H9 (cell line): ENCODE data around the gene ITGBL1. TPM values are rescaled to one million over a fixed set of nuclear protein-coding genes. Genes with fewer than 3 reads are reported as not detected.

Experiments used
- DNase-seq: peaks from one replicate; pipeline ENCODE4 v3.0.0-alpha.2; 2017
- H2AFZ ChIP-seq: one replicate; pipeline ENCODE4 v1.6.1; 2013; ENCODE audit warnings: mild to moderate bottlenecking, low read length, control low read depth, moderate library complexity
- H2AK5ac ChIP-seq: 2 replicates; pipeline ENCODE4 v1.6.1; 2013; ENCODE audit warnings: low read length, control low read depth, mixed read lengths; ENCODE audit not compliant: insufficient read length
- H2BK120ac ChIP-seq: one replicate; pipeline ENCODE4 v1.6.1; 2013; ENCODE audit warnings: low read depth, mild to moderate bottlenecking, low read length, control low read depth, inconsistent platforms; ENCODE audit not compliant: poor library complexity, severe bottlenecking
- H2BK12ac ChIP-seq: 2 replicates; pipeline ENCODE4 v1.6.1; 2013; ENCODE audit warnings: low read length, control low read depth, mixed read lengths, low read depth; ENCODE audit not compliant: insufficient read length
- H2BK15ac ChIP-seq: 2 replicates; pipeline ENCODE4 v1.6.1; 2013; ENCODE audit warnings: low read depth, low read length, control low read depth
- H2BK20ac ChIP-seq: one replicate; pipeline ENCODE4 v1.6.1; 2013; ENCODE audit warnings: low read depth, mild to moderate bottlenecking, low read length, control low read depth, inconsistent platforms; ENCODE audit not compliant: poor library complexity, severe bottlenecking
- H2BK5ac ChIP-seq: 2 replicates; pipeline ENCODE4 v1.6.1; 2013; ENCODE audit warnings: low read length, control low read depth, mixed read lengths; ENCODE audit not compliant: insufficient read length
- H3K14ac ChIP-seq: 2 replicates; pipeline ENCODE4 v1.6.1; 2013; ENCODE audit warnings: low read length, control low read depth; ENCODE audit not compliant: insufficient read depth
- H3K18ac ChIP-seq: 2 replicates; pipeline ENCODE4 v1.6.1; 2013; ENCODE audit warnings: low read depth, mild to moderate bottlenecking, mixed read lengths, low read length, control low read depth; ENCODE audit not compliant: insufficient read length
- H3K23ac ChIP-seq: 2 replicates; pipeline ENCODE4 v1.6.1; 2013; ENCODE audit warnings: low read length, control low read depth, mixed read lengths, low read depth; ENCODE audit not compliant: insufficient read length
- H3K23me2 ChIP-seq: 2 replicates; pipeline ENCODE4 v1.6.1; 2013; ENCODE audit warnings: low read depth, mild to moderate bottlenecking, mixed read lengths, low read length, control low read depth; ENCODE audit not compliant: insufficient read length, poor library complexity, severe bottlenecking
- H3K27ac ChIP-seq: 2 replicates; pipeline ENCODE4 v1.5.1; 2013; ENCODE audit warnings: low read length, control low read depth, mixed read lengths, low read depth; ENCODE audit not compliant: insufficient read length
- H3K27me3 ChIP-seq: 2 replicates; pipeline ENCODE4 v1.6.1; 2013; ENCODE audit warnings: low read length, control low read depth, inconsistent platforms; ENCODE audit not compliant: insufficient read depth
- H3K4ac ChIP-seq: 2 replicates; pipeline ENCODE4 v1.6.1; 2013; ENCODE audit warnings: low read depth, mild to moderate bottlenecking, control low read depth, inconsistent platforms, low read length, moderate library complexity
- H3K4me1 ChIP-seq: 2 replicates; pipeline ENCODE4 v1.6.1; 2013; ENCODE audit warnings: low read length, control low read depth, inconsistent platforms; ENCODE audit not compliant: insufficient read depth
- H3K4me2 ChIP-seq: 2 replicates; pipeline ENCODE4 v1.6.1; 2013; ENCODE audit warnings: low read length, control low read depth, mixed read lengths; ENCODE audit not compliant: insufficient read length, insufficient read depth
- H3K56ac ChIP-seq: 2 replicates; pipeline ENCODE4 v1.6.1; 2013; ENCODE audit warnings: low read depth, mild to moderate bottlenecking, mixed read lengths, low read length, control low read depth; ENCODE audit not compliant: insufficient read length
- H3K79me1 ChIP-seq: 2 replicates; pipeline ENCODE4 v1.6.1; 2013; ENCODE audit warnings: low read depth, mild to moderate bottlenecking, moderate library complexity, low read length, control low read depth, inconsistent platforms; ENCODE audit not compliant: insufficient read depth, poor library complexity, severe bottlenecking
- H3K79me2 ChIP-seq: 2 replicates; pipeline ENCODE4 v1.6.1; 2013; ENCODE audit warnings: low read length, control low read depth, inconsistent platforms; ENCODE audit not compliant: insufficient read depth
- H3K9ac ChIP-seq: 2 replicates; pipeline ENCODE4 v1.6.1; 2013; ENCODE audit warnings: low read length, control low read depth, mixed read lengths; ENCODE audit not compliant: insufficient read length; ENCODE audit errors: extremely low read depth
- H3K9me3 ChIP-seq: one replicate; pipeline ENCODE4 v1.6.1; 2013; ENCODE audit warnings: low read depth, low read length, inconsistent platforms; ENCODE audit not compliant: control insufficient read depth
- H3T11ph ChIP-seq: one replicate; pipeline ENCODE4 v1.6.1; 2013; ENCODE audit warnings: mild to moderate bottlenecking, low read length, control low read depth, inconsistent platforms
- H4K20me1 ChIP-seq: one replicate; pipeline ENCODE4 v1.6.1; 2013; ENCODE audit not compliant: control insufficient read depth, insufficient read length, insufficient read depth
- H4K5ac ChIP-seq: 2 replicates; pipeline ENCODE4 v1.6.1; 2013; ENCODE audit warnings: low read depth, mild to moderate bottlenecking, mixed read lengths, low read length, control low read depth; ENCODE audit not compliant: insufficient read length
- H4K8ac ChIP-seq: replicated peaks from 2 replicates; pipeline ENCODE4 v1.6.1; 2013; ENCODE audit warnings: low read length, control low read depth, mixed read lengths, low read depth; ENCODE audit not compliant: insufficient read length
- H4K91ac ChIP-seq: 2 replicates; pipeline ENCODE4 v1.6.1; 2013; ENCODE audit warnings: low read depth, mild to moderate bottlenecking, moderate library complexity, mixed read lengths, low read length, control low read depth; ENCODE audit not compliant: insufficient read length
- H3K27ac Mint-ChIP-seq, 3 experiments: 2 replicates in 2 of 3; 3 replicates in 1 of 3; pipeline ENCODE4 v1.8.0; 2020 to 2021; ENCODE audit warnings: mixed read lengths in 3 of 3, mild to moderate bottlenecking in 1 of 3, moderate library complexity in 1 of 3
- H3K27me3 Mint-ChIP-seq: 2 replicates; pipeline ENCODE4 v1.8.0; 2021; ENCODE audit warnings: low read depth, mild to moderate bottlenecking, moderate library complexity, mixed read lengths
- H3K36me3 Mint-ChIP-seq, 3 experiments: 2 replicates in 2 of 3; 3 replicates in 1 of 3; pipeline ENCODE4 v1.8.0; 2020 to 2021; ENCODE audit warnings: low read depth in 3 of 3, mixed read lengths in 3 of 3; ENCODE audit not compliant: insufficient read depth in 1 of 3
- H3K4me1 Mint-ChIP-seq, 2 experiments: 2 replicates each; pipeline ENCODE4 v1.8.0; 2020; ENCODE audit warnings: mixed read lengths in 2 of 2
- H3K4me3 Mint-ChIP-seq, 2 experiments: 2 replicates in 1 of 2; 3 replicates in 1 of 2; pipeline ENCODE4 v1.8.0; 2020 to 2021; ENCODE audit warnings: mild to moderate bottlenecking in 2 of 2, mixed read lengths in 2 of 2, moderate library complexity in 1 of 2
- H3K9me3 Mint-ChIP-seq, 2 experiments: 2 replicates in 1 of 2; 3 replicates in 1 of 2; pipeline ENCODE4 v1.8.0; 2020; ENCODE audit warnings: mild to moderate bottlenecking in 2 of 2, mixed read lengths in 2 of 2, moderate library complexity in 1 of 2
- WGBS: extraction: QIAGEN DNeasy Blood & Tissue Kit; methylation state at CpG from one replicate; pipeline ENCODE4 v1.1.7; 2013; ENCODE audit warnings: missing lambda C conversion rate, low lambda C conversion rate, mixed read lengths; ENCODE audit not compliant: insufficient read length; ENCODE audit errors: extremely low coverage; 5-methylcytosine and 5-hydroxymethylcytosine counted together
- total RNA-seq: library from RNA; stranded (reverse); gene quantifications from 2 replicates; pipeline ENCODE4 v1.2.1, GENCODE V29; 2021
- TF ChIP-seq, protein P1 (sequence below): fragments of 200-600 bp; sonication (generic); conservative IDR thresholded peaks from 3 replicates; pipeline ENCODE4 v1.8.0; 2021; ENCODE audit warnings: antibody characterized with exemption, mild to moderate bottlenecking

ITGBL1 gene
- total RNA-seq, 1 experiment from 2014 or later, result not detected

DNA sequence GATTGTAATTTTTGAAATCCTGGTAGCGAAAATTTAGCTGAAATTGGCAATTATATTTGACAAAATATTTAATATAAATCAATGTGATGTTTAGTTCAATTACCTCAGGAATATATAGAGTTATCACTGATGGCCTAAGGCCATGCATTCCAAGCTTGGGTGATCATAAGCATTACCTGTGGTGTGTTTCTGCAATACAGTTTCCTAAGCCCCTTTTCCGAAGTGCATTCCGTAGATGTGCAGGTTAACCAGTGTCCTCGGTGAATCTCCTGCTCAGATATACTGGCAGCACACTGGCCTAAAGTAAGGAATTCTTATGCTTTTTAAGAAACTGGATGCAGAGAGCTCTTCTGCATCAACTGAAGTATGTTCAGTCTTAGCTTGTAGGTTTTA is 35.0 kb downstream of the ITGBL1 start:
- Mint-ChIP-seq H3K4me3 (no peak overlapping the region), H3K27me3 (no peaks in the 10 kb centered on the region), H3K4me1 (peaks cover 1 to 4% of the 10 kb centered on the region in 2 experiments; a peak in 3 of 4 replicates), H3K9me3 (no peaks in the 10 kb centered on the region), H3K36me3 (no peaks in the 10 kb centered on the region), H3K27ac (no peak overlapping the region)
- H3K9me3 ChIP-seq, result no peaks in the 10 kb centered on the region
- no peak overlapping the region for H3K27ac ChIP-seq
- no peak overlapping the region for H2AFZ ChIP-seq
- no peaks in the 10 kb centered on the region for H3K4me1 ChIP-seq
- no peak overlapping the region for H4K91ac ChIP-seq
- H3K23ac ChIP-seq, result no peak overlapping the region
- no peak overlapping the region for H3K4ac ChIP-seq
- no peaks in the 10 kb centered on the region for H3K27me3 ChIP-seq
- no peak overlapping the region for H3K56ac ChIP-seq
- no peak overlapping the region for H3T11ph ChIP-seq
- H3K79me2 ChIP-seq, result no peaks in the 10 kb centered on the region
- H3K9ac ChIP-seq, result no peak overlapping the region
- H3K79me1 ChIP-seq, result no peaks in the 10 kb centered on the region
- no peak overlapping the region for H4K8ac ChIP-seq
- TF ChIP-seq, protein P1, sequence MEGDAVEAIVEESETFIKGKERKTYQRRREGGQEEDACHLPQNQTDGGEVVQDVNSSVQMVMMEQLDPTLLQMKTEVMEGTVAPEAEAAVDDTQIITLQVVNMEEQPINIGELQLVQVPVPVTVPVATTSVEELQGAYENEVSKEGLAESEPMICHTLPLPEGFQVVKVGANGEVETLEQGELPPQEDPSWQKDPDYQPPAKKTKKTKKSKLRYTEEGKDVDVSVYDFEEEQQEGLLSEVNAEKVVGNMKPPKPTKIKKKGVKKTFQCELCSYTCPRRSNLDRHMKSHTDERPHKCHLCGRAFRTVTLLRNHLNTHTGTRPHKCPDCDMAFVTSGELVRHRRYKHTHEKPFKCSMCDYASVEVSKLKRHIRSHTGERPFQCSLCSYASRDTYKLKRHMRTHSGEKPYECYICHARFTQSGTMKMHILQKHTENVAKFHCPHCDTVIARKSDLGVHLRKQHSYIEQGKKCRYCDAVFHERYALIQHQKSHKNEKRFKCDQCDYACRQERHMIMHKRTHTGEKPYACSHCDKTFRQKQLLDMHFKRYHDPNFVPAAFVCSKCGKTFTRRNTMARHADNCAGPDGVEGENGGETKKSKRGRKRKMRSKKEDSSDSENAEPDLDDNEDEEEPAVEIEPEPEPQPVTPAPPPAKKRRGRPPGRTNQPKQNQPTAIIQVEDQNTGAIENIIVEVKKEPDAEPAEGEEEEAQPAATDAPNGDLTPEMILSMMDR, result no peak
- WGBS, result no CpG with 5 or more reads among the region's 4 CpGs
- no peak overlapping the region for H3K14ac ChIP-seq
- H2BK5ac ChIP-seq, result no peak overlapping the region
- no peaks in the 10 kb centered on the region for H4K20me1 ChIP-seq
- no peak overlapping the region for H2BK15ac ChIP-seq
- H2AK5ac ChIP-seq, result no peak overlapping the region
- no peak overlapping the region for H2BK12ac ChIP-seq
- no peak overlapping the region for H3K18ac ChIP-seq
- no peak for DNase-seq
- H2BK120ac ChIP-seq, result no peak overlapping the region
- H3K4me2 ChIP-seq, result no peak overlapping the region
- H2BK20ac ChIP-seq, result no peak overlapping the region
- H3K23me2 ChIP-seq, result no peaks in the 10 kb centered on the region
- H4K5ac ChIP-seq, result no peak overlapping the region
